DMS53 treated with DMSO at 0.1 percent for 48 hours (cell line): Measurements from ENCODE around the gene GLRX5.

ENCODE experiments used
- DNase-seq: peaks from one replicate; lab custom pipeline; 2025; ENCODE audit not compliant: unreplicated experiment; lab: John Stamatoyannopoulos, UW

Gene GLRX5

DNA sequence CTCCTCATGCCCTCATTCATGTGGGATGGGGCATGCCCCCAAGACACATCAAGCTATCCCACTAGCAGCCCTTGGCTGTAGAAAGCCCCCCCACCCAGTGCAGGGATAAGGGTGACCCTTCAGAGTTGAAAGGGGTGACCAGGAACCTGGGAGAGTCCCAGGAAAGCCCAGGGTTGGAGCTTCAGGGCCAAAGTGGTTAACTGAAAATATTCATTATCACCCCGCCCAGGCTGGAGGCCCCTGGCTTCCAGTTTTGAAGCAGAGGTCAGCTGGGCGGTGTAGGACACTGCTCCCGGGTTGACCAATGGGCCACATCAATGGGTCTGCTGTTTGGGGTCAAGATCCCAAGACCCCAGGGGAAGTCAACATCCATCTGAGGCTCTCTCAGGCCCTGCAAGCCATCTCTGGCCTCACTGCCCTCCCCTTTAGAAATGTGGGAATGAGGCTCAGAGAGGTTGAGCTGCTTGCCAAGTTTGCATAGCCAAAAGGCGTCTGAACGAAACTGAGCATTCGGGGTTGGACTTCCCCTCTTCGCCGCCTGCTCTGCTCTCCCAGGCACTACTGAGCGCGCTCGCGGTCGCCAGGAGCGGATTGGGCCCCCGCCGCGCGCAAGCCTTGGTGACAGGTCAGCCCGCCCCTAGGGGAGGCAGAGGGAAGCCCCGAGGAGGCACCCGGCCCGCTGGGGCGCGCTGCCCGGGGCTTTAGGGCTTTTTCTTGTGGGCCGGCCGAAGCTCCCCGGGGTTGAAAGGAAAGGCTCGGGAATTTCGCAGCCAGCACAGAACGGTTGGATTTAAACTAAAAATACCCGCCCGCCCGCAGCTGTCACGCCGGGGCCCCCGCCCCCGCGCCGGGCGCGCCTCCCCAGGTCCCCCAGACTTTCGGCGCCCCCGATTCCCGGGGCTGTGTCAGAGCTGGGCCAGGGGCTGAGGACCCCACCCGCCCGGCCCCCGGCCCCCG, 19.0 kb upstream of the GLRX5 start:
- no peak for DNase-seq

- no peak for DNase-seq
These were observed 18.2 kb upstream of the GLRX5 start, which contains the start of gene SYNE3 for GRCh38 chr14:95516554-95517181. SYNE3 (minus strand) TSS chr14:95516650; CDS start chr14:95475821, 40,829 bp downstream.

- DNase-seq = no peak
These were observed 16.7 kb upstream of the GLRX5 start for GRCh38 chr14:95518045-95518751.

DNA sequence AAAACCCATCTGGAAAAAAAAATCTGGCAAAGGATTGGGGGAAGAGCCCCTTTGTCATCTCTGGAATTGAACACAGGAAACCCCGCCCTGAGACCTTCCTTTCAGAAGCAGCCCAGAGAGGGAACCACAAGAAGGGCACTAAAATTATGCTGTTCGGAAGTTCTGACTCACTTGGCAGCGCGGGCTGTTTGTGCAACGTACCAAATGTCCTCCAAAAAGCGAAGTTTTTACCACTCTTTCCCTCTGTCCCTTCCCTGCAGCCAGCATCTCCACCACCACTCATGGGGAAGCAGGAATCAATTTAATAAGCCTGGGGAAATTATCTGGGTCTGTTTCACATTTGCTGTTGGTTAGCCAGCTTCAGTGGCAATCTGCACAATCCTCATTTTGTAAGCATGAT, 15.2 kb upstream of the GLRX5 start:
- DNase-seq = no peak

GRCh38 chr14:95520346-95520745, 14.5 kb upstream of the GLRX5 start:
- no peak for DNase-seq

DNA sequence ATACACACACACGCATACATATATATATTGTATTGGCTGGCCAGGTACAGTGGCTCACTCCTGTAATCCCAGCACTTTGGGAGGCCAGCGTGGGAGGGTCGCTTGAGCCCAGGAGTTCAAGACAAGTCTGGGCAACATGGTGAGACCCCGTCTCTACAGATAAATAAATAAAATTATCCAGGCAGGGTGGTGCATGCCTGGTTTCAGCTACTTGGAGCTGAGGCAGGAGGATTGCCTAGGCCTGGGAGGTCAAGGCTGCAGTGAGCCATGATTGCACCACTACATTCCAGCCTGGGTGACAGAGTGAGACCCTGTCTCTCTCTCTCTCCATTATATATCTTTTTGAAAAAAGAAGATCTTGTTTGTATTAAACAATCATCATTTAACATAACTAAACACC, 13.8 kb upstream of the GLRX5 start:
- no peak for DNase-seq

GRCh38 chr14:95522116-95522515, 12.7 kb upstream of the GLRX5 start:
- no peak for DNase-seq

DNA sequence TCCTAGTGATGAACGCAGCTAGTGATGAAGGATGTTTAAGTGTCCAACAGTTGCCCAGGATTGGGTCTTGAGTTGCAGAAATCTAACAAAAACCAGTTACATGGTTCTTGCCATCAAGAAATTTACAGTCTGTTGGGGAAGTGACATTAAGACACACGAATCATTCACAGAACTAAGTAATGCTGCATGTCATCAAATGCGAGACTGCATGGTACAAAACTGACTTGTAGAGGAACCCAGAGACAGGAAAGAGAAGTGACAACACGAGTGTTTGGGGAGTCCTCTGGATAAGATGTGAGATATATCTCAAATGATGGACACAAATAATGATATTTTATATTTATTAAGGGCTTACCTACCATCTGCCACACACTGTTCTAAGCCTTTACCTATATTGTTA, 12.3 kb upstream of the GLRX5 start:
- no peak for DNase-seq

- DNase-seq = no peak
These were observed 11.6 kb upstream of the GLRX5 start for GRCh38 chr14:95523051-95523814.

- peak; percentile 16 for DNase-seq
These were observed 10.9 kb upstream of the GLRX5 start for GRCh38 chr14:95523815-95524448.

DNA sequence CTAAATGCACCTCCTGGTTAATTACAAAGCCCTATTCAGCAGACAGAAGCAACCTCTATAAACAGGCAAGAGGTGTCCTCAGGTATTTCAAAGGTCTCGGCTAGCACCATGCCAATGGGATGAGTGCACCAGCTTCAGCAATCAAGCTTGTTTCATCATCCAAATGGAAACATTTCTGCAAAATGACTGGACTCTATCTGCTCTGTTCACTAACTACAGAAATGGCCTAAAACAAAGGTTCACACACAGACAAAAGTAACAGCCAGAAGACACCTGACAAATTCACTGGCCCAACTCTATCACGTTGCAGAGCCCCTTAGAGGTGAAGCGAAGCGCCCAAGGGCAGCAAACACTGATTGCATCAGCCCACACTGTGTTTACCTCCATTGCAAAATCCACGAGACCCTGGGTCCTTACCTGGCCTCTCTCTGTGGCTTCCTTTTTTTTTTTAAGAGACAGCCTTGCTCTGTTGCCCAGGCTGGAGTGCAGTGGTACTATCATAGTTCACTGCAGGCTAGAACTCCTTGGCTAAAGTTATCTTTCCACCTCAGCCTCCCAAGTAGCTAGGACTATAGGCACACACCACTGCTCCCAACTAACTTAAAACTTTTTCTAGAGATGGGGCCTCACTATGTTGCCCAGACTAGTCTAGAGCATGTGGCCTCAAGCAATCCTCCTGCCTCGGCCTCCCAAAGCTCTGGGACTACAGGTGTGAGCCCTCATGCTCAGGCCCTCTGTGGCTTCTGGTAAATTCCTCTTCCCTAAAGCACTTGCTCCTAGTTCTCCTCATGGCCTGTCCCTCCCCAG, 9.9 kb upstream of the GLRX5 start:
- DNase-seq = no peak

- DNase-seq = no peak
These were observed 8.9 kb upstream of the GLRX5 start for GRCh38 chr14:95525999-95526398.

DNA sequence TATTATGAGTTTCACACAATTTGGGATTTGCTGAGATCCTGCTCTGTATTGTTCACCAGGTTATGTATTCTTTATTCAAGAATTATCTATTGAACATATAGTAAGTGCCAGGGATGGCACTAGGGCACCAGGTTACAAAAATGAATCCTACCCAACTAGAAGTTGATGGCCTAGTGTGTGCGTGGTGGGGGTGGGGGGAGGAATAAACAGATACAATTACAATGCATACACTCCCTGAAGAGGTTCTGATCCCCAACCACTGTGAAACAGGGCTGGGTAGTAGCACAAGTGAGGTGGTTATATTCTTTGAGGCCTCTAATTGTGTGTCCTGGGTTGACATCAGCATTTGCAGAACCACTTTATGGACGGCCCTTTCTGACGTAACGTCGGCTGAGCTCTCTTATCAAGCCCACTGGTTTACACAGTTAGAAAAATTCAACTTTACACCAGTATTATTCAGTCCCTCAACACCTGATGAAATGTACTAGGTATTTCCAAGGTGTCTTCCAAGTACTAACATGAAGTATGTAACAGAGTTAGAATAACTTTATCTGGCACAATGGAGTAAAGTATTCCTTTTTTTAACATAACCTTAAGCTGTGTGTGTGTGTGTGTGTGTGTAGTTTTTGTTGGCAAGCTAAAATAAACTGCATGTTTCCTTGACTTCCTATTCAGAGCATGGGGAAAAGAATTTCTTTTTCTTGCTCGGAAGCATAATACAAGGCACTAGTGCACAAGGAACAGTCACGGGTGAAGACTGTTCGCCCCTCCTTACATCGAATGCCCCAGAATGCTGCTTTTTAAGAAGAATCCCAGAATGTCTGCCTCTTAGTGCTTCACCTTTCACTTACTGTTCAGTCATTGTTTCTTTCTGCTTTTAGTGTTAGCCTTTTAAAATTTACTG, 8.1 kb upstream of the GLRX5 start:
- DNase-seq = no peak

- no peak for DNase-seq
These were observed 7.4 kb upstream of the GLRX5 start for GRCh38 chr14:95527387-95528002.

- DNase-seq = no peak
These were observed 5.6 kb upstream of the GLRX5 start for GRCh38 chr14:95529216-95529615.

DNA sequence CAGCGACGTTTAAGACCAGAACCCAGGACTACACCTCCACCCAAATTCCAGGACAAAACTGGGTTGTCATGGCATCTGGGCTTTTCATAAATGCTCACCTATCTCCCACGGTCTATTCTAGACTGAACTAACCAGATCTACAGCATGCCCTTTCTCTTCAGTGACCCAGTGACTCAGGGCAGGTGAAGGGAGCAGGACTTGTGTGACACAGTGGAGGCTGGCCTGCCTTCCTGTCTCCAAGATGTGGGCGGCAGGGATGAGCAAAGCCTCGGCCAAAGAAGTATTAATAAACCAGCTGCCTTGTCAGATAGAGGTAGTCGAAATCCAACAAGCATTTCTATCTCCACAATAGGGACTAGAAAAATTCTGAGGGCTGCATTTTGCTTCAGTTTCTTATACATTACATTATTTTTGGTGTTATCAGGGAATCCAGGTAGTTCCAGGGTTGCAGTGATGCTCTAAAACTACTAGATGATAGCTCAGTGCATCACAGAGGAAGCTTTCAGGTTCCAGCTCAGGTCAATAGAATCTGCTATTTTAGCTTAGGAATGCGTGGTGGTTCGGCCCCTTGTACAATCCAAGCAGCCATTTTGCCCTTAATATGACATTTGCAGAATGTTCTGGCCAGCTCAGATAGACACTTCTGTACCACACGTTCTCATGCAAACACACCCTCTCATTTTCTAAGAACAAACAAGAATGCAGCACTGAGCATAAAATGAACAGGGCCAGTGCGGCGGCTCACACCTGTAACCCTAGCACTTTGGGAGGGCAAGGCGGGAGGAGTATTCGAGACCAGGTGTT, 4.2 kb upstream of the GLRX5 start:
- no peak for DNase-seq

DNA sequence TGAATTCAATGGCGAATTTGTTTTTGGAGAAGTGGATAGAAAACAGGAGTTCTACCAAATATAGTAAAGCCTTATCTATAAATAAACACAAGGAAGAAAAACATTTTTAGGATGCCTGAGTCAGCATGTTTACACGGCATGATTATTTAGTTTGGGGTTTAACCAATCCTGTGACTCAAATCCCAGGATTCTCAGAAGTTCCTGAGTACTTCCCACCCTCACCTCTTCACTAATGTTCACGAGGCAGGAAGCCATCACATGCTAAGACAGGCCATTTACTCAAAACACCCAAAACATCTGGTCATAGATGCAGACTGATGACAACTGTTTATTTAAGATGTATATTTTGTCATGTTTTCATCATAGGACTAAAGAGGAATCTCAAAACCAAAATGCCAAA, 3.4 kb upstream of the GLRX5 start:
- DNase-seq = no peak
